K562 (cell line): ENCODE data around the gene E2F3. TPM values are rescaled to one million over a fixed set of nuclear protein-coding genes. Genes with fewer than 3 reads are reported as not detected.

Source experiments
- ETV6 ChIP-seq, 3 experiments: fragments of 150-350 bp in 1 of 3; sonication (generic) in 1 of 3; formaldehyde crosslinking in 1 of 3; IDR thresholded peaks; 2 replicates each; pipeline versions ENCODE4 v1.6.1 to v1.8.0; 2014 to 2022; ENCODE audit warnings: borderline replicate concordance in 2 of 3, low read depth in 2 of 3, antibody characterized with exemption in 1 of 3, low read length in 1 of 3, mild to moderate bottlenecking in 1 of 3, missing genetic modification reagents in 1 of 3
- FOXJ2 ChIP-seq: fragments of 200-800 bp; sonication (Bioruptor generic); IDR thresholded peaks from 2 replicates; pipeline ENCODE4 v1.6.1; 2016; ENCODE audit warnings: missing genetic modification characterization, missing compliant biosample characterization
- GABPB1 ChIP-seq: sonication (generic); formaldehyde crosslinking; IDR thresholded peaks from 2 replicates; pipeline ENCODE4 v1.8.0; 2022; ENCODE audit warnings: mild to moderate bottlenecking, missing genetic modification reagents
- HDGF ChIP-seq: fragments of 450-650 bp; IDR thresholded peaks from 2 replicates; pipeline ENCODE4 v1.6.1; 2016
- LEF1 ChIP-seq: fragments of 450-650 bp; IDR thresholded peaks from 2 replicates; pipeline ENCODE4 v1.6.1; 2016; ENCODE audit warnings: mild to moderate bottlenecking
- MCM2 ChIP-seq: fragments of 450-650 bp; IDR thresholded peaks from 2 replicates; pipeline ENCODE4 v1.6.1; 2017; ENCODE audit warnings: low read depth, mild to moderate bottlenecking
- MIER1 ChIP-seq: fragments of 450-650 bp; IDR thresholded peaks from 2 replicates; pipeline ENCODE4 v1.6.1; 2016; ENCODE audit warnings: antibody characterized with exemption, mild to moderate bottlenecking, low read depth
- MTA3 ChIP-seq: fragments of 450-650 bp; formaldehyde crosslinking; IDR thresholded peaks from 2 replicates; pipeline ENCODE4 v1.6.1; 2017; ENCODE audit warnings: mild to moderate bottlenecking, borderline replicate concordance
- NELFE ChIP-seq: IDR thresholded peaks from 2 replicates; pipeline ENCODE4 v1.6.1; 2011; ENCODE audit warnings: mild to moderate bottlenecking; ENCODE audit not compliant: insufficient read depth, insufficient read length
- NONO ChIP-seq, 2 experiments: fragments of 200-400 bp in 1 of 2; fragments of 450-650 bp in 1 of 2; formaldehyde crosslinking in 1 of 2; IDR thresholded peaks; 2 replicates each; pipeline ENCODE4 v1.6.1; 2017; ENCODE audit warnings: low read depth in 2 of 2, mild to moderate bottlenecking in 2 of 2, moderate library complexity in 2 of 2, low read length in 1 of 2
- POLR2A ChIP-seq: fragments of 450-650 bp; conservative IDR thresholded peaks from 2 replicates; pipeline ENCODE4 v1.6.1; 2016
- SMARCC2 ChIP-seq: fragments of 450-650 bp; IDR thresholded peaks from 2 replicates; pipeline ENCODE4 v1.6.1; 2017; ENCODE audit warnings: antibody characterized with exemption, moderate library complexity, mild to moderate bottlenecking, low read depth
- TRIM24 ChIP-seq, 2 experiments: fragments of 450-650 bp; IDR thresholded peaks; 2 replicates each; pipeline ENCODE4 v1.6.1; 2016
- ZFP91 ChIP-seq: sonication (generic); formaldehyde crosslinking; IDR thresholded peaks from 2 replicates; pipeline ENCODE4 v1.8.0; 2022; ENCODE audit warnings: mild to moderate bottlenecking, missing genetic modification reagents
- ZNF134 ChIP-seq: fragments of 250-450 bp; sonication (Bioruptor Pico); conservative IDR thresholded peaks from 2 replicates; pipeline ENCODE4 v1.4.0; 2020
- ZNF699 ChIP-seq: fragments of 250-450 bp; sonication (Bioruptor Pico); IDR thresholded peaks from 2 replicates; pipeline ENCODE4 v1.8.0; 2021; ENCODE audit warnings: mild to moderate bottlenecking, moderate library complexity; ENCODE audit not compliant: insufficient replicate concordance
- polyA plus RNA-seq, 8 experiments: library from polyadenylated mRNA; depleted of rRNA in 4 of 8; stranded (reverse) in 5 of 8; unstranded in 3 of 8; fragments of >200 nt; fragmentation: Nextera tagmentation in 2 of 8; fragmentation: Illumina TruSeq in 1 of 8; extraction: Ambion mirVana in 2 of 8; extraction: Trizol in 1 of 8; gene quantifications; 2 replicates each; pipeline versions ENCODE4 v1.2.1 to v1.2.3, GENCODE V29; 2011 to 2014; ENCODE audit warnings: inconsistent platforms in 1 of 8, missing spikeins in 1 of 8
- total RNA-seq, 7 experiments: library from RNA; depleted of rRNA in 6 of 7; stranded (reverse); fragments of >200 nt in 6 of 7; fragmentation: Illumina TruSeq in 2 of 7; extraction: Trizol in 2 of 7; gene quantifications; 2 replicates each; pipeline versions ENCODE4 v1.2.1 to v1.2.3, GENCODE V29; 2011 to 2021; ENCODE audit warnings: low replicate concordance in 1 of 7
- TF ChIP-seq, protein P1 (sequence below), 2 experiments: fragments of 450-650 bp in 1 of 2; sonication (generic) in 1 of 2; formaldehyde crosslinking in 1 of 2; IDR thresholded peaks; 2 replicates each; pipeline versions ENCODE4 v1.7.1 to v1.9.0; 2016 to 2022; ENCODE audit warnings: inconsistent platforms in 1 of 2, mild to moderate bottlenecking in 1 of 2, missing genetic modification reagents in 1 of 2

Gene E2F3
- total and polyA plus RNA-seq, 9 of the 15 experiments (the other 6 are each of a cell fraction or from before 2014, with no cell fraction given), result 11.1 to 44.7 (median 27.2) TPM

GRCh38 chr6:20401205-20402091 is at the start of gene E2F3 (continued):
- TF ChIP-seq ZFP91 (CRISPR knock-in tag) (0 out of 2 replicates have a peak, but pooled peaks have one; percentile 43), MIER1 (0 out of 2 replicates have a peak, but pooled peaks have one; percentile 9), TRIM24 (IDR thresholded peaks at IDR 0.05) (peak; percentile 65 to 68), FOXJ2 (no peak), MCM2 (no peak), NONO (IDR thresholded peaks at IDR 0.05; ENCODE audit: low read depth in 2 of 2, low read length in 1 of 2) (peak; percentile 55 to 69; a peak in 2 of 4 replicates), NELFE (peak; percentile 57), ZNF699 (CRISPR knock-in tag) (no peak), ETV6 (IDR thresholded peaks at IDR 0.05; ENCODE audit: borderline replicate concordance in 1 of 2, low read depth in 2 of 2, low read length in 1 of 2) (no peak), ETV6 (CRISPR knock-in tag; IDR thresholded peaks at IDR 0.05; ENCODE audit: borderline replicate concordance) (no peak), GABPB1 (CRISPR knock-in tag) (peak; percentile 78), HDGF (0 out of 2 replicates have a peak, but pooled peaks have one; percentile 15), POLR2A (peak; percentile 99), LEF1 (peak; percentile 41), ZNF134 (CRISPR knock-in tag) (no peak), SMARCC2 (no peak; the same call in 1 of the 2 replicates), MTA3 (peak; percentile 59)
- TF ChIP-seq, protein P1, sequence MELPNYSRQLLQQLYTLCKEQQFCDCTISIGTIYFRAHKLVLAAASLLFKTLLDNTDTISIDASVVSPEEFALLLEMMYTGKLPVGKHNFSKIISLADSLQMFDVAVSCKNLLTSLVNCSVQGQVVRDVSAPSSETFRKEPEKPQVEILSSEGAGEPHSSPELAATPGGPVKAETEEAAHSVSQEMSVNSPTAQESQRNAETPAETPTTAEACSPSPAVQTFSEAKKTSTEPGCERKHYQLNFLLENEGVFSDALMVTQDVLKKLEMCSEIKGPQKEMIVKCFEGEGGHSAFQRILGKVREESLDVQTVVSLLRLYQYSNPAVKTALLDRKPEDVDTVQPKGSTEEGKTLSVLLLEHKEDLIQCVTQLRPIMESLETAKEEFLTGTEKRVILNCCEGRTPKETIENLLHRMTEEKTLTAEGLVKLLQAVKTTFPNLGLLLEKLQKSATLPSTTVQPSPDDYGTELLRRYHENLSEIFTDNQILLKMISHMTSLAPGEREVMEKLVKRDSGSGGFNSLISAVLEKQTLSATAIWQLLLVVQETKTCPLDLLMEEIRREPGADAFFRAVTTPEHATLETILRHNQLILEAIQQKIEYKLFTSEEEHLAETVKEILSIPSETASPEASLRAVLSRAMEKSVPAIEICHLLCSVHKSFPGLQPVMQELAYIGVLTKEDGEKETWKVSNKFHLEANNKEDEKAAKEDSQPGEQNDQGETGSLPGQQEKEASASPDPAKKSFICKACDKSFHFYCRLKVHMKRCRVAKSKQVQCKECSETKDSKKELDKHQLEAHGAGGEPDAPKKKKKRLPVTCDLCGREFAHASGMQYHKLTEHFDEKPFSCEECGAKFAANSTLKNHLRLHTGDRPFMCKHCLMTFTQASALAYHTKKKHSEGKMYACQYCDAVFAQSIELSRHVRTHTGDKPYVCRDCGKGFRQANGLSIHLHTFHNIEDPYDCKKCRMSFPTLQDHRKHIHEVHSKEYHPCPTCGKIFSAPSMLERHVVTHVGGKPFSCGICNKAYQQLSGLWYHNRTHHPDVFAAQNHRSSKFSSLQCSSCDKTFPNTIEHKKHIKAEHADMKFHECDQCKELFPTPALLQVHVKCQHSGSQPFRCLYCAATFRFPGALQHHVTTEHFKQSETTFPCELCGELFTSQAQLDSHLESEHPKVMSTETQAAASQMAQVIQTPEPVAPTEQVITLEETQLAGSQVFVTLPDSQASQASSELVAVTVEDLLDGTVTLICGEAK (IDR thresholded peaks at IDR 0.05), result no peak
- TF ChIP-seq, protein P1 (CRISPR knock-in tag; IDR thresholded peaks at IDR 0.05), result peak; percentile 60
